HG03575 (cell line): Measurements from ENCODE around the gene ACAP3.

Experiments used
- ATAC-seq: cut with Tn5 transposase; IDR thresholded peaks from one replicate; pipeline ENCODE4 v1.9.1; 2021; ENCODE audit not compliant: unreplicated experiment, insufficient number of reproducible peaks, low FRiP score; ENCODE audit errors: extremely low read depth

ACAP3 gene

DNA sequence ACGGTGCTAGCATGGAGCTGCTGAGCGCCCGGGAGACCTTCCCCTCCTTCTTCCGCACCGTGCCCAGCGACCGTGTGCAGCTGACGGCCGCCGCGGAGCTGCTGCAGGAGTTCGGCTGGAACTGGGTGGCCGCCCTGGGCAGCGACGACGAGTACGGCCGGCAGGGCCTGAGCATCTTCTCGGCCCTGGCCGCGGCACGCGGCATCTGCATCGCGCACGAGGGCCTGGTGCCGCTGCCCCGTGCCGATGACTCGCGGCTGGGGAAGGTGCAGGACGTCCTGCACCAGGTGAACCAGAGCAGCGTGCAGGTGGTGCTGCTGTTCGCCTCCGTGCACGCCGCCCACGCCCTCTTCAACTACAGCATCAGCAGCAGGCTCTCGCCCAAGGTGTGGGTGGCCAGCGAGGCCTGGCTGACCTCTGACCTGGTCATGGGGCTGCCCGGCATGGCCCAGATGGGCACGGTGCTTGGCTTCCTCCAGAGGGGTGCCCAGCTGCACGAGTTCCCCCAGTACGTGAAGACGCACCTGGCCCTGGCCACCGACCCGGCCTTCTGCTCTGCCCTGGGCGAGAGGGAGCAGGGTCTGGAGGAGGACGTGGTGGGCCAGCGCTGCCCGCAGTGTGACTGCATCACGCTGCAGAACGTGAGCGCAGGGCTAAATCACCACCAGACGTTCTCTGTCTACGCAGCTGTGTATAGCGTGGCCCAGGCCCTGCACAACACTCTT is 24.5 kb upstream of the ACAP3 start:
- ATAC-seq = no peak

DNA sequence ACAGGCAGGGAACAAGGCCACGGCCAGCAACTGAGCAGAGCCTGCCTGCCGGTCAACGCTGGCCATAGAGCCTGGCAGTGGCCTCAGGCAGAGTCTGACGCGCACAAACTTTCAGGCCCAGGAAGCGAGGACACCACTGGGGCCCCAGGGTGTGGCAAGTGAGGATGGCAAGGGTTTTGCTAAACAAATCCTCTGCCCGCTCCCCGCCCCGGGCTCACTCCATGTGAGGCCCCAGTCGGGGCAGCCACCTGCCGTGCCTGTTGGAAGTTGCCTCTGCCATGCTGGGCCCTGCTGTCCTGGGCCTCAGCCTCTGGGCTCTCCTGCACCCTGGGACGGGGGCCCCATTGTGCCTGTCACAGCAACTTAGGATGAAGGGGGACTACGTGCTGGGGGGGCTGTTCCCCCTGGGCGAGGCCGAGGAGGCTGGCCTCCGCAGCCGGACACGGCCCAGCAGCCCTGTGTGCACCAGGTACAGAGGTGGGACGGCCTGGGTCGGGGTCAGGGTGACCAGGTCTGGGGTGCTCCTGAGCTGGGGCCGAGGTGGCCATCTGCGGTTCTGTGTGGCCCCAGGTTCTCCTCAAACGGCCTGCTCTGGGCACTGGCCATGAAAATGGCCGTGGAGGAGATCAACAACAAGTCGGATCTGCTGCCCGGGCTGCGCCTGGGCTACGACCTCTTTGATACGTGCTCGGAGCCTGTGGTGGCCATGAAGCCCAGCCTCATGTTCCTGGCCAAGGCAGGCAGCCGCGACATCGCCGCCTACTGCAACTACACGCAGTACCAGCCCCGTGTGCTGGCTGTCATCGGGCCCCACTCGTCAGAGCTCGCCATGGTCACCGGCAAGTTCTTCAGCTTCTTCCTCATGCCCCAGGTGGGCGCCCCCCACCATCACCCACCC is 23.6 kb upstream of the ACAP3 start, which contains the start of gene TAS1R3:
TSS of gene TAS1R3 (plus strand) at position 213 of the 898 bp plus-strand sequence. CDS start at position 279, 66 bp downstream.
- no peak for ATAC-seq

DNA sequence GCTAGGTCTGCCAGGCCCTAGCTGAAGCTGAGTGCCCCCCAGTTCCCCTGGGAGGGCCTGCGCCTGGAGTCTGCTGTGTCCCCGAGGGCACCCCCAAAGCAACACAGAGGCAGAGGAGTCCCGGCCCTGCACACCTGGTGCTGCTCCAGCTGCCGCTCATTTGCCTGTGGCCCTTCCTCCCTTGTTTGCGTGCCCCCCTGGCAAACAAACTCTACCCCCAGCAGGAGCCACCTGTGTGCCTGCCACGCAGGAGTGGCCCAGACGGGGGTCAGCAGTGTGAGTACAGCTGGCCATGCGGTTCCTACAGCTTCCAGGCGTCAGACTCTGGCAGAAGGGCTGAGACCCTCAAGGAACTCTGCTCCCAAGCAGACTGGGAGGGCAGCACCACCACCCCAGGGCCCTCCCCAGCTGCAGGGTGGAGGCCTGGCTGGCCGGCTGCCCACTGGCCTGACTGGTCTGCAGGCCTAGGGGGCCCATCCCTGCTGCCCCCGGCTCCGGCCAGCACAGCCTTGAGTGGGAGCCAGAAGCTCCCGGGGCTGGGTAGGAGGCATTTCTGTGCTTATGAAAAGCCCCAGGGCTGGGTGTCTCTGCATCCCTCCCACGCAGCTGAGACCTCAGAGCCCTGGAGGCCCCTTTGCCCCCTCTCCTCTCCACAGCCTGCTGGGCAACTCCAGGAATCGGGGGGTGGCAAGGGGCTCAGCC is 22.8 kb upstream of the ACAP3 start:
- ATAC-seq = no peak

DNA sequence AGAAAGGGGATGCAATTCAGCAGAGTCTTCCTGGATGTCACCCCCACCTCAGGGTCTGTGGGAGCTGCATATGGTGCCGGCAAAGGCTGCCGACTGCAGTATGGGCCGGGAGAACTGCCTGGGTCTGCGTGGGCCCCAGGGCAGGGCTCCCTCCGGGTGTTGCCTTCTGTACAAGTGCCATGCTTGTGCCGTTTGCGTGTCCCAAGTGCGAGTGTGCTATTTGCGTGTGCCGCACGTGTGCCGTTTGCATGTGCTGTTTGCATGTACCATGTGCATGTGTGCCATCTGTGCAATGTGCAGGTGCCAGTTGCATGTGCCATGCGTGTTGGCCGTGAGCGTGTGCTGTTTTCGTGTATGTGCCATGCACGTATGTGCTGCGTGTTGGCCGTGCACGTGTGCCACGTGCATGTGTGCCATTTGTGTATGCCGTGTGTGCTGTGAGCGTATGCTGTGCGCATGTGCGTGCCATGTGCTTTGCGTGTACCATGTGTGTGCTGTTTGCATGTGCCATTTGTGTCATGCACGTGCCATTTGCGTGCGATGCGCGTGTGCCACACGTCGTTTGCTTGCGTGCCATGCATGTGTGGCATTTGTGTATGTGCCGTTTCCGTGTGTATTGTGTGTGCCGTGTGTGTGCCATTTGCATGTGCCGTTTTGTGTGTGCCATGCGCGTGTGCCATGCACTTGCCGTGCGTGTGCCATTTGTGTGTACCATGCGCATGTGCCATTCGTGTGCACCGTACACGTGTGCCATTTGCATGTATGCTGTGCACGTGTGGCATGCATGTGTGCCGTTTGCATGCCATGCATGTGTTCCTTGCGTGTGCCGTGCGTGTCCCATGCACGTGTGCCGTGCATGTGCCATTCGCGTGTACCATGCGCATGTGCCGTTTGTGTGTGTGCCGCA is 21.8 kb upstream of the ACAP3 start:
- no peak for ATAC-seq

DNA sequence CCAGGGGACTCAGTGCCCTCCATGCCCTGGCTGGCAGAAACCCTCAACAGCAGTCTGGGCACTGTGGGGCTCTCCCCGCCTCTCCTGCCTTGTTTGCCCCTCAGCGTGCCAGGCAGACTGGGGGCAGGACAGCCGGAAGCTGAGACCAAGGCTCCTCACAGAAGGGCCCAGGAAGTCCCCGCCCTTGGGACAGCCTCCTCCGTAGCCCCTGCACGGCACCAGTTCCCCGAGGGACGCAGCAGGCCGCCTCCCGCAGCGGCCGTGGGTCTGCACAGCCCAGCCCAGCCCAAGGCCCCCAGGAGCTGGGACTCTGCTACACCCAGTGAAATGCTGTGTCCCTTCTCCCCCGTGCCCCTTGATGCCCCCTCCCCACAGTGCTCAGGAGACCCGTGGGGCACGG is 20.5 kb upstream of the ACAP3 start:
- no peak for ATAC-seq

DNA sequence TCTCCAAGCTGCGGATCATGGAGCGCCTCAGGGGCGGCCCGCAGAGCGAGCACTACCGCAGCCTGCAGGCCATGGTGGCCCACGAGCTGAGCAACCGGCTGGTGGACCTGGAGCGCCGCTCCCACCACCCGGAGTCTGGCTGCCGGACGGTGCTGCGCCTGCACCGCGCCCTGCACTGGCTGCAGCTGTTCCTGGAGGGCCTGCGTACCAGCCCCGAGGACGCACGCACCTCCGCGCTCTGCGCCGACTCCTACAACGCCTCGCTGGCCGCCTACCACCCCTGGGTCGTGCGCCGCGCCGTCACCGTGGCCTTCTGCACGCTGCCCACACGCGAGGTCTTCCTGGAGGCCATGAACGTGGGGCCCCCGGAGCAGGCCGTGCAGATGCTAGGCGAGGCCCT is 19.6 kb upstream of the ACAP3 start:
- no peak for ATAC-seq

DNA sequence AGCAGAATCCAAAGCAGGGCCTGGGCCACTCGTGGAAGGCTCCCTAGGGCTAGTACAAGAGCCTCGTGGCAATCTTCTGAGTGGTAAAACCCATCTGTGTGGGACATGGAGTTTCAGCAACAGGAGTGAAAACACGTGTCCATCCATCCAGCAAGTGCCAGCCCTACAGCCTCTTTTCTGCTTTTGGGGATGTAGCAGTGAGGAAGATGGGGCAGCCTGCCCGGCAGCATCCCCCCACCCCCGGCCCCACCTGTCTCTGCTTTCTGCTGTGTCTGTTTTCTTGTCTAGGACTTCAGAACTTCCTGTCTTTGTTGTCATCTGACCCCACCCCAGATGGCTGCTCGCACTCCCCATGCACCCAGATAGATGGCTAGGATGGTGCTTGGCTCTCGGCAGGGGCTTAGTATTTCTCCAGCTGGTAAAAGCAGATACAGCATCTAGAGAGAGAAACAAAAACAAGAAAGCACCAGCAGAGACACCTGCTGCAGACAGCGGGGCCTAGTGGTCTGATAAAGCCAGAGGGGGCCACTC is 18.4 kb upstream of the ACAP3 start:
- no peak for ATAC-seq

DNA sequence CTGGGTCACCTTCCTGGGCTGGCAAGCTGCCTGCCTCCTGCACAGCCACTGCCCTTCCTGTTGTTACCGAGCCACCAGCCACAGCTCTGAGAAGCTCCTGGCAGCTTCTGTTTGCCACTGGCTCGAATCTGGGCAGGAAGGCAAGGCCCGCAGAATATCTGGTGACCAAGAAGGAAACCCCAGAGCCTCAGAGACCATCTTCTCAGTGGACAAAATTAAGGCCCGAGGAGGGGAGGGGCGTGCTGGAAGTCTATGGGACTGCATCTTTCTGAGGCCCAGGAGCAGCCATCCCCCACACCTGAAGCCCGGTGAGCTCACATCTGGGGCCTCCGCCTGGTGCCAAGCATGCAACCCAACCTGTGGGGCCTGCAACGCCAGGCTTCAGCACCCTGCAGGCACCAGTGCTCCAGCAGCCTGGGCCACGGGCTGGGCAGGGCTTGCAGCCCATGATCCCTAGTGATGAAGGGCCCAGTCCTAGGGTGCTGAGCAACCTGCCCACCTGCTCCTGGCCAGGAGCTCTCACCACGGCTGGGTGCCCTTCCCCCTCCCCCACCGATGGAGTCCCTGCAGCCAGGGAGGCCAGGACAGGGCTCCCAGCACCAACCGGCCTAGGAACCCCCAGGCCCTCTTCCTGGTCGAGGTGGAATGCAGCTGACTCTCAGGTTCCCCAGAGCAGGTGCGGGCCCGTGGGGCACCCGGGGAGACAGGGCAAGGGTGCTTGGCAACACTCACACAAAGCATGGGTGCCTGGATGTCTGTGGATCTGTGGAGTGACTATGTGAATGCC is 17.8 kb upstream of the ACAP3 start:
- ATAC-seq = no peak

DNA sequence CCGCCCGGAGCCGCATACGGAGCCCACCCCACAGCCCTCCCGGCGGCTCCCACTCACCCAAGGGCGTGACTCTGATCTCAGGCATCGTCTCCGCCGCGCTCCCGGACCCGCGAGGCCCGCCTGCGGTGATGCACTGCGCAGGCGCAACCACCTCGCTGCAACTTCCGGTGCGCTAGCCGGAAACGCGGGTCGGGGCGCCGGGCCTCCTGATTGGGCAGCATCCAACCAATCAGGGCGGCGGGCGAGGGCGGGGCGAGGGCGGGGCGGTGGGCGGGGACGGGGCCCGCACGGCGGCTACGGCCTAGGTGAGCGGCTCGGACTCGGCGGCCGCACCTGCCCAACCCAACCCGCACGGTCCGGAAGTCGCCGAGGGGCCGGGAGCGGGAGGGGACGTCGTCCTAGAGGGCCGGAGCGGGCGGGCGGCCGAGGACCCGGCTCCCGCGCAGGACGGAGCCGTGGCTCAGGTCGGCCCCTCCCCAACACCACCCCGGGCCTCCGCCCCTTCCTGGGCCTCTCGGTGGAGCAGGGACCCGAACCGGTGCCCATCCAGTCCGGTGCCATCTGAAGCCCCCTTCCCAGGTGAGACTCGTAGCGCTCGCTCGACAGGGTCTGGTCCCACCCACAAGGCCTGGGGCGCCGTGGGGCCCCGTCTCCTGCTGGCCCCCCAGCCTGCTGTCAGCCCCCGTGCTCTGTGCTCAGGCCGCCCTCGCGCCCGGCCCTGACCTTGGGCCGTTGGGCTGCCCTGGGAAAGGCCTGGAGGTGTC is 17.0 kb upstream of the ACAP3 start, which contains the start of the genes CPTP and INTS11:
TSS of gene CPTP (plus strand) at position 279 of the 764 bp plus-strand sequence. CDS start 2,109 bp downstream, outside the sequence.
TSS of gene INTS11 (minus strand) at position 137 of the 764 bp plus-strand sequence. CDS start at position 85, 52 bp downstream.
- ATAC-seq = no peak

DNA sequence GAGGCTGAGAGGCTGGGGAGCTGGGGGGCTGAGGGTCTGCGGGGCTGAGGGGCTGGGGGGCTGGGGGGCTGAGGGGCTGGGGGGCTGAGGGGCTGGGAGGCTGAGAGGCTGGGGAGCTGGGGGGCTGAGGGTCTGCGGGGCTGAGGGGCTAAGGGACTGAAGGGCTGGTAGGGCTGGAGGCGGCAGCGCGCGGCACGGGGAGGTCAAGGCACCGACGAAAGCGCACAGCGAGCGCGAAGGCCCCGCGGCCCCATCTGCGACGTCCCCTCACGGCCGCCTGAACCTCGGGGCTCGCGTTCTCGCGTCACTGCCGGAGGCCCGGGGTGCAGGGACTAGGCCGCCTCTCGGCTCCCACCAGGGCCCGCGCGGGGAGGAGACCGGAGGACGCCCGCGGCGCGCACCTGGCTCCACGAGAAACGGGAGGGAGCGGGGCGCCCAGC is 16.4 kb upstream of the ACAP3 start:
- no peak for ATAC-seq

DNA sequence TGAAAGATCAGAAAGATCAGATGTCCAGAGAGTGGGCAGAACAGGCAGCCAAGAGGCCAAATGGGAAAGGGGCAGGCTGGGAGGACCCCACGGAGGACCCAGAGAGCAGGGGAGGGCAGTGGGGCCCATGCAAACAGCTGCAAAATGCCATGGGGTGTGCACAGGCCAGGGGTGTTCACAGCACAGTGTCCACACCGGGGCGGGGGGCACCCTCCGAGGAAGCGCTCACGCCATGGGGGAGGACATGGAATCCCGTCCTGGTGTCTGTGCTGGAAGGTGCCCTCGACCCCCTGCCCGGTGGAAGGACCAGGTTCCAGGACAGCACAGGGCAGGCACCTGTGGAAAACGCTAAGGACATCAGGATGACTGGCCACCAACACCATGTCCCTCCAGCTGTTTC is 15.2 kb upstream of the ACAP3 start:
- ATAC-seq = no peak

DNA sequence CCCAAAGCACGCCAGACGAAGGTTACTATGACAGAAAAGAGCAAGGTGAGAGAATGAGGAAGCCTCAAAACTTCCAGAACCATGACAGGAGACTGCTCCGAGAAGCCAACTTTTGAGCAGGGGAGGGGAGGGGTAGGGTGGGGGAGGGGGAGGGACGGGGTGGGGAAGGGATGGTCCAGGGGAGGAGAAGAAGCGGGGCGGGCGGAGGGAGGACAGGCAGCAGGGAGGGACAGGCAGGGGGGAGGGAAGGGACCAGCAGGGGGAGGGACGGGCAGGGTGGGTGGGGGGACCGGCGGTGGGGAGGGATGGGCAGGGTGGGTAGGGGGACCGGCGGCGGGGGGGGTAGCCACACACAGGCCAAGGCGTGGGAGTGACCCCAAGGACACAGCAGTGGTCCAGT is 14.7 kb upstream of the ACAP3 start:
- no peak for ATAC-seq

DNA sequence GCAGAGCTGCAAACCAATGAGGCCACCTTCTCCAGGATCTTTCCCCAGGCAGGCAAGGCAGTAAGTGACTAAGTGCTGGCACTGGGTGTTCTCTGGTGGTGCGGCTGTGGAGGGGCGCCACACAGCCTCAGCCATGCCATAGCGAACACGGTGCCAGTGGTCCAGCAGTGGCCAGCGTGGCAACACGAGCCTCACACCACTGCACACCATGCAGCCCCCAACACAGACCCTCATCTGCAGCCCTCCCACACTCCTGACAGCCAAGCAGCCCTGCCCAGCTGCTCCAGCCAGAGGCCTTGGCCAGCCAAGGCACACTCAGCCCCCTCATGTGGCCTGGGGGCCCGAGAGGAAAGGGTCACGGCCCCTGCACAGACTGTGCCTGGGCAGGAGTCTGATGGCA is 13.7 kb upstream of the ACAP3 start:
- no peak for ATAC-seq

DNA sequence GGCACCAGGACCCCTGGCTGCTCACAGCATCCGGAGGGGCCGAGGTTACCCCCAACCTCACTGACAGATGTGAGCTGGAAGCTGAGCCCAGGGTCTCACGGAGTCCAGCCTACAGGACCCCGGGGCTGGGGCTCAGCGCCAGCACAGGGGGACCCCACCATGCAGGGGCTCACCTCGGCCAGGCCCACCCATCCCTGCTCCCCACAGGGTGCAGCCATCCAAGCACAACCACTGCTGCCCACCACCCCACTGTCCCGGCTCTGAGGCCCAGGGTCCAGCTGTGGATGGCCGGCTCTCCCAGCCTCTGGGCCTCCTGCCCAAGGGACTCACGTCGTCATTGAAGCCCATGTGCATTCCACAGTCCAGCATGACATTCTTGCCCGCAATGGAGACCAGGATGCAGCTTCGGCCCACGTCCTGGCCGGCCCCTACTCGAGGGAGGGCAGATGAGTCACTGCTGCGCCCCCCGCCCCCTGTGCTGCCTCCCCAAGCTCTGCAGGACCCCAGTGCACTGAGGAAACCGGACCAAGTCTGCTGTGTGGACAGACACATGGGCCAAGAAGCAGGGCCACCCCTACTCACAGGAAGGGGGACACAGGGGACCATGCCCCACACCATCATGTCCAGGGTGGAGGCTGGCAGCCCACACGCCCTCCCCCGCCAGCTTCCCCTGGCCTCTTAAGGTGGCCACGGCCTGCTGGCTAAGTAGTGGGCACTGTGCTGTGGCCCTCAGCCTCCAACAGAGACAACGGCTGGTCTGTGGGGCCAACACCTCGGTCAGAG is 13.1 kb upstream of the ACAP3 start:
- ATAC-seq = no peak

DNA sequence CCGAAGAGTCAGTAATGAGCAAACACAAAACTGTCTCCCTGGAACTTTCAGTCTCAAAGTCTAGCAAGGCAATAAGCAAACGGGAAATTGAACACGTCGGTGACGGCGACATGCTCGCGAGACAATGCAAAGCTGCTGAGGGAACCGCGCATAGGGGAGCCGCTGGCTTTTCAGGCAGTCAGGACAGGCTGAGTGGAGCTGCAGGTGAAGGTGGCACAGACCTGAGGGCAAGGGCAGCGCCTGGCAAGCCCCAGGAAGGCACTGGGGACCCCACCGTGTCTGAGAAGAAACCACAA is 11.9 kb upstream of the ACAP3 start:
- ATAC-seq = no peak
